ENCODE data around the gene TRIO. TPM values are rescaled to one million over a fixed set of nuclear protein-coding genes. Genes with fewer than 3 reads are reported as not detected.

TRIO gene
- polyA plus RNA-seq, 4 donors = 84.9 to 106 (median 95.6) TPM

GRCh38 chr5:14308384-14309154 is 165.4 kb downstream of the TRIO start:
- no peak for DNase-seq (ENCODE audit: low read depth in 4 of 4, low spot score in 3 of 4)

GRCh38 chr5:14309199-14309598 is 166.1 kb downstream of the TRIO start:
- no peak for DNase-seq (ENCODE audit: low read depth in 4 of 4, low spot score in 3 of 4)

GRCh38 chr5:14309878-14310531 is 166.9 kb downstream of the TRIO start:
- DNase-seq (ENCODE audit: low read depth in 4 of 4, low spot score in 3 of 4) = no peak

GRCh38 chr5:14310901-14311300 is 167.8 kb downstream of the TRIO start:
- DNase-seq (ENCODE audit: low read depth in 4 of 4, low spot score in 3 of 4) = no peak

- no peak for DNase-seq (ENCODE audit: low read depth in 4 of 4, low spot score in 3 of 4)
These were observed 171.0 kb downstream of the TRIO start for GRCh38 chr5:14313986-14314690.

- no peak for DNase-seq (ENCODE audit: low read depth in 4 of 4, low spot score in 3 of 4)
These were observed 173.3 kb downstream of the TRIO start for GRCh38 chr5:14316471-14316870.

GRCh38 chr5:14319102-14319501 is 176.0 kb downstream of the TRIO start:
- no peak for DNase-seq (ENCODE audit: low read depth in 4 of 4, low spot score in 3 of 4)

- DNase-seq (ENCODE audit: low read depth in 4 of 4, low spot score in 3 of 4) = no peak
These were observed 178.8 kb downstream of the TRIO start for GRCh38 chr5:14321936-14322335.

GRCh38 chr5:14322437-14323187 is 179.5 kb downstream of the TRIO start:
- DNase-seq (ENCODE audit: low read depth in 4 of 4, low spot score in 3 of 4) = no peak

GRCh38 chr5:14323466-14323865 is 180.3 kb downstream of the TRIO start:
- no peak for DNase-seq (ENCODE audit: low read depth in 4 of 4, low spot score in 3 of 4)

- no peak for DNase-seq (ENCODE audit: low read depth in 4 of 4, low spot score in 3 of 4)
These were observed 182.2 kb downstream of the TRIO start for GRCh38 chr5:14325369-14325768.

GRCh38 chr5:14326035-14326903 is 183.1 kb downstream of the TRIO start:
- DNase-seq (ENCODE audit: low read depth in 4 of 4, low spot score in 3 of 4) = peak in 2 of 4 donors; percentile 14 to 22

- no peak for DNase-seq (ENCODE audit: low read depth in 4 of 4, low spot score in 3 of 4)
These were observed 184.5 kb downstream of the TRIO start for GRCh38 chr5:14327624-14328023.

- no peak for DNase-seq (ENCODE audit: low read depth in 4 of 4, low spot score in 3 of 4)
These were observed 185.0 kb downstream of the TRIO start for GRCh38 chr5:14328144-14328543.

GRCh38 chr5:14330291-14330690 is 187.1 kb downstream of the TRIO start:
- DNase-seq (ENCODE audit: low read depth in 4 of 4, low spot score in 3 of 4) = no peak

- DNase-seq (ENCODE audit: low read depth in 4 of 4, low spot score in 3 of 4) = no peak
These were observed 187.7 kb downstream of the TRIO start for GRCh38 chr5:14330729-14331385.

GRCh38 chr5:14331386-14331781 is 188.2 kb downstream of the TRIO start:
- DNase-seq (ENCODE audit: low read depth in 4 of 4, low spot score in 3 of 4) = no peak

GRCh38 chr5:14332038-14332631 is 189.0 kb downstream of the TRIO start:
- no peak for DNase-seq (ENCODE audit: low read depth in 4 of 4, low spot score in 3 of 4)

GRCh38 chr5:14332746-14333145 is 189.6 kb downstream of the TRIO start:
- DNase-seq (ENCODE audit: low read depth in 4 of 4, low spot score in 3 of 4) = no peak
